PC-9 (cell line): ENCODE measurements around the gene LGALS12.

ENCODE experiments used
- EZH2 ChIP-seq: fragments of 200-600 bp; sonication (generic); IDR thresholded peaks from 2 replicates; pipeline ENCODE4 v1.8.0; 2017; ENCODE audit warnings: antibody characterized with exemption, low read depth
- TF ChIP-seq, protein P1 (sequence below): fragments of 200-600 bp; sonication (generic); conservative IDR thresholded peaks from 2 replicates; pipeline ENCODE4 v1.6.1; 2017; ENCODE audit warnings: mixed run types, antibody characterized with exemption, mild to moderate bottlenecking, moderate library complexity

DNA sequence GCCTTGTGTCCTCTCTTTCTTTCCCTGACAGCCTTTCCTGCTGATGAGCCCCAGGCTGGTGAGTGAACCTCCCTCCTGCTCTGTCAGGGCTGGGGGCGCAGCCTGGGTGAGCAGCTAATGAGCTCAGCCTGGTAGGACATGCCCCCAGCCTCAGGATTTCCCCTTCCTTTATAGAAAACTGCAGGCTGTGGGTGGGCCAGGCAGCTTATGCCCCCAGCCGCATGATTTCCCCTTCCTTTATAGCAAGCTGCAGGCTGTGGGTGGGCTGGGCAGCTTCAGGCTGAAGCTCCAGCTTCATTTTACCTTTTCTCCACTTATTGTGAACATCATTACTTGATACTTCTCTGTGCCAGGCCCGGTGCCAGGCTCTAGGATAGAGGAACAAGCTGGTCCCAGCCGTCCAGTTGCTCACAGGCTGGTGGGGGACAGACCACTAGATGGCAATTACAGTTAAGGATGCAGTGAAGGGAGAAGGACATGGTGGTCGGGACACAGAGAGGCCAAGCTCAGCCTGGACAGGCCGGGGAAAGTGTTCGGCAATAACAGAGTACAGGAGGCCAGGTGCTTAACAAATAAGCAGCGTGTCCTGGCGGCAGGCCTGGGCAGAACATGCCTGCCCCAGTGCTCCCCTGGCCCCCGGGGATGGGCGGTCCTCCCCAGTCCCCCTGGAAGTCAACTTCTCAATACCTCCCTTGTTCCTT, 5.3 kb downstream of the LGALS12 start:
- TF ChIP-seq, protein P1, sequence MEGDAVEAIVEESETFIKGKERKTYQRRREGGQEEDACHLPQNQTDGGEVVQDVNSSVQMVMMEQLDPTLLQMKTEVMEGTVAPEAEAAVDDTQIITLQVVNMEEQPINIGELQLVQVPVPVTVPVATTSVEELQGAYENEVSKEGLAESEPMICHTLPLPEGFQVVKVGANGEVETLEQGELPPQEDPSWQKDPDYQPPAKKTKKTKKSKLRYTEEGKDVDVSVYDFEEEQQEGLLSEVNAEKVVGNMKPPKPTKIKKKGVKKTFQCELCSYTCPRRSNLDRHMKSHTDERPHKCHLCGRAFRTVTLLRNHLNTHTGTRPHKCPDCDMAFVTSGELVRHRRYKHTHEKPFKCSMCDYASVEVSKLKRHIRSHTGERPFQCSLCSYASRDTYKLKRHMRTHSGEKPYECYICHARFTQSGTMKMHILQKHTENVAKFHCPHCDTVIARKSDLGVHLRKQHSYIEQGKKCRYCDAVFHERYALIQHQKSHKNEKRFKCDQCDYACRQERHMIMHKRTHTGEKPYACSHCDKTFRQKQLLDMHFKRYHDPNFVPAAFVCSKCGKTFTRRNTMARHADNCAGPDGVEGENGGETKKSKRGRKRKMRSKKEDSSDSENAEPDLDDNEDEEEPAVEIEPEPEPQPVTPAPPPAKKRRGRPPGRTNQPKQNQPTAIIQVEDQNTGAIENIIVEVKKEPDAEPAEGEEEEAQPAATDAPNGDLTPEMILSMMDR = no peak
- no peak for TF ChIP-seq EZH2
